Mucosa of descending colon (tissue), 3 donors: ENCODE measurements around the gene KRTDAP. TPM values are rescaled to one million over a fixed set of nuclear protein-coding genes. Genes with fewer than 3 reads are reported as not detected.

Source experiments
- ATAC-seq: fragments of 200-7000 bp; cut with Tn5 transposase; one replicate; pipeline ENCODE4 v1.9.1; 2020; ENCODE audit warnings: mild to moderate bottlenecking, moderate library complexity
- DNase-seq, 3 donors: peaks; one replicate each; pipeline ENCODE4 v3.0.0-alpha.2; 2020
- H3K36me3 ChIP-seq: fragments of 200-600 bp; one replicate; pipeline ENCODE4 v1.8.0; 2021; ENCODE audit warnings: low read depth, mild to moderate bottlenecking
- H3K4me1 ChIP-seq: fragments of 200-600 bp; one replicate; pipeline ENCODE4 v1.8.0; 2021; ENCODE audit warnings: low read depth, mild to moderate bottlenecking
- H3K4me3 ChIP-seq: fragments of 200-600 bp; one replicate; pipeline ENCODE4 v1.8.0; 2021; ENCODE audit warnings: mild to moderate bottlenecking
- H3K9me3 ChIP-seq: fragments of 200-600 bp; one replicate; pipeline ENCODE4 v1.8.0; 2021; ENCODE audit warnings: mild to moderate bottlenecking
- CTCF ChIP-seq: fragments of 200-600 bp; IDR thresholded peaks from one replicate; pipeline ENCODE4 v1.8.0; 2022; ENCODE audit warnings: antibody characterized with exemption, mild to moderate bottlenecking
- intact Hi-C, 2 donors: fragments of 100-400 bp; cut with DNase I in 1 of 2; cut with micrococcal nuclease in 1 of 2; formaldehyde crosslinking; loops; one replicate each; pipeline versions ENCODE4 v1.11.0 to v1.11.1; 2022; cut with DNase I, micrococcal nuclease
- total RNA-seq, 3 donors: library from RNA; stranded (reverse); fragmentation: NEBNext Ultra II Directional in 2 of 3; extraction: Animal tissue kit (Norgen Biotek cat#: 25700) in 2 of 3; gene quantifications; one replicate each; pipeline versions ENCODE4 v1.2.1 to v1.2.4, GENCODE V29; 2021 to 2023
- donor health status: DM: no; HTN: no; CAD: no; lungs with moderate emphysema.
- donor health status: DM: no; HTN: no; CAD: no.
- donor health status: DM: no; HTN: yes; CAD: no.

The KRTDAP gene
- total RNA-seq, 3 donors from 2014 or later: not detected

- Histone ChIP-seq H3K9me3 (no peaks in the 10 kb centered on the region), H3K4me3 (no peak overlapping the region), H3K36me3 (no peaks in the 10 kb centered on the region), H3K4me1 (no peaks in the 10 kb centered on the region)
- intact Hi-C loops: no loop called here
- DNase-seq (no peak), ATAC-seq (no peak)
- TF ChIP-seq CTCF: no peak
Measured at GRCh38 chr19:35524181-35524837, 34.0 kb upstream of the KRTDAP start.

- Histone ChIP-seq H3K4me1 (no peaks in the 10 kb centered on the region), H3K4me3 (no peak overlapping the region), H3K36me3 (no peaks in the 10 kb centered on the region), H3K9me3 (no peaks in the 10 kb centered on the region)
- DNase-seq (peak in 1 of 3 donors; percentile 38), ATAC-seq (peak; percentile 75)
- TF ChIP-seq CTCF: no peak
- intact Hi-C loops: no loop called here
Measured at GRCh38 chr19:35522745-35523327, 32.6 kb upstream of the KRTDAP start.

- no peak overlapping the region for H3K4me3 ChIP-seq
- no peak for ATAC-seq
Measured at GRCh38 chr19:35521124-35521743, 31.0 kb upstream of the KRTDAP start.

GRCh38 chr19:35519291-35519690 is 29.0 kb upstream of the KRTDAP start:
- H3K36me3 ChIP-seq: no peaks in the 10 kb centered on the region
- no peaks in the 10 kb centered on the region for H3K9me3 ChIP-seq
- H3K4me1 ChIP-seq: no peaks in the 10 kb centered on the region
- intact Hi-C loops: no loop called here
- no peak for TF ChIP-seq CTCF
- ATAC-seq (peak; percentile 21), DNase-seq (no peak)
- no peak overlapping the region for H3K4me3 ChIP-seq

More at GRCh38 chr19:35521124-35521743, 31.0 kb upstream of the KRTDAP start:
- H3K4me1 ChIP-seq: no peaks in the 10 kb centered on the region
- TF ChIP-seq CTCF: no peak
- H3K9me3 ChIP-seq: no peaks in the 10 kb centered on the region
- DNase-seq: no peak
- H3K36me3 ChIP-seq: no peaks in the 10 kb centered on the region
- intact Hi-C loops: no loop called here

- H3K9me3 ChIP-seq: no peaks in the 10 kb centered on the region
- no peaks in the 10 kb centered on the region for H3K36me3 ChIP-seq
- no peak overlapping the region for H3K4me3 ChIP-seq
- intact Hi-C loops: no loop called here
- H3K4me1 ChIP-seq: no peaks in the 10 kb centered on the region
- DNase-seq (no peak), ATAC-seq (no peak)
- no peak for TF ChIP-seq CTCF
Measured at GRCh38 chr19:35518313-35518712, 28.0 kb upstream of the KRTDAP start.
